GM12873 (cell line): Measurements from ENCODE around the gene SEMA4B.

ENCODE experiments used
- TF ChIP-seq, protein P1 (sequence below): IDR thresholded peaks from 2 replicates; pipeline ENCODE4 v1.5.1; 2012; ENCODE audit warnings: low read depth, mild to moderate bottlenecking, moderate library complexity, low read length, control low read depth; ENCODE audit not compliant: insufficient read depth; ENCODE audit errors: missing control alignments

The SEMA4B gene

DNA sequence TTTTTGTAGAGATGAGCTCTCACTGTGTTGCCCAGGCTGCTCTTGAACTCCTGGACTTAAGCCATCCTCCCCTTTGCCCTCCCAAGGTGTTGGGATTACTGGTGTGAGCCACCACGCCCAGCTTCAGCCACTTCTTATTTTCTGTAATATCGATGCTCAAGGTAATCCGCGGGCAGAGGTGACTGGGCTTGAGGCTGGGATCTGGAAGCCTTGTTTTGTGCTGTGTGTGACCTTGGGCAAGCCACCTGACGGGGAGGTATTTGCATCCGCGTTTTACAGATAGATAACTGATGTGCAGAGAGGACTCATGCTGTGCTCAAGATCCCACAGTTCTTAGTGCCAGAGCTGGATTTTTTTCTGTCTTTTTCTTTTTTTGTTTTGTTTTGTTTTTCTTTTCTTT, 27.8 kb upstream of the SEMA4B start:
- TF ChIP-seq, protein P1, sequence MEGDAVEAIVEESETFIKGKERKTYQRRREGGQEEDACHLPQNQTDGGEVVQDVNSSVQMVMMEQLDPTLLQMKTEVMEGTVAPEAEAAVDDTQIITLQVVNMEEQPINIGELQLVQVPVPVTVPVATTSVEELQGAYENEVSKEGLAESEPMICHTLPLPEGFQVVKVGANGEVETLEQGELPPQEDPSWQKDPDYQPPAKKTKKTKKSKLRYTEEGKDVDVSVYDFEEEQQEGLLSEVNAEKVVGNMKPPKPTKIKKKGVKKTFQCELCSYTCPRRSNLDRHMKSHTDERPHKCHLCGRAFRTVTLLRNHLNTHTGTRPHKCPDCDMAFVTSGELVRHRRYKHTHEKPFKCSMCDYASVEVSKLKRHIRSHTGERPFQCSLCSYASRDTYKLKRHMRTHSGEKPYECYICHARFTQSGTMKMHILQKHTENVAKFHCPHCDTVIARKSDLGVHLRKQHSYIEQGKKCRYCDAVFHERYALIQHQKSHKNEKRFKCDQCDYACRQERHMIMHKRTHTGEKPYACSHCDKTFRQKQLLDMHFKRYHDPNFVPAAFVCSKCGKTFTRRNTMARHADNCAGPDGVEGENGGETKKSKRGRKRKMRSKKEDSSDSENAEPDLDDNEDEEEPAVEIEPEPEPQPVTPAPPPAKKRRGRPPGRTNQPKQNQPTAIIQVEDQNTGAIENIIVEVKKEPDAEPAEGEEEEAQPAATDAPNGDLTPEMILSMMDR = no peak

DNA sequence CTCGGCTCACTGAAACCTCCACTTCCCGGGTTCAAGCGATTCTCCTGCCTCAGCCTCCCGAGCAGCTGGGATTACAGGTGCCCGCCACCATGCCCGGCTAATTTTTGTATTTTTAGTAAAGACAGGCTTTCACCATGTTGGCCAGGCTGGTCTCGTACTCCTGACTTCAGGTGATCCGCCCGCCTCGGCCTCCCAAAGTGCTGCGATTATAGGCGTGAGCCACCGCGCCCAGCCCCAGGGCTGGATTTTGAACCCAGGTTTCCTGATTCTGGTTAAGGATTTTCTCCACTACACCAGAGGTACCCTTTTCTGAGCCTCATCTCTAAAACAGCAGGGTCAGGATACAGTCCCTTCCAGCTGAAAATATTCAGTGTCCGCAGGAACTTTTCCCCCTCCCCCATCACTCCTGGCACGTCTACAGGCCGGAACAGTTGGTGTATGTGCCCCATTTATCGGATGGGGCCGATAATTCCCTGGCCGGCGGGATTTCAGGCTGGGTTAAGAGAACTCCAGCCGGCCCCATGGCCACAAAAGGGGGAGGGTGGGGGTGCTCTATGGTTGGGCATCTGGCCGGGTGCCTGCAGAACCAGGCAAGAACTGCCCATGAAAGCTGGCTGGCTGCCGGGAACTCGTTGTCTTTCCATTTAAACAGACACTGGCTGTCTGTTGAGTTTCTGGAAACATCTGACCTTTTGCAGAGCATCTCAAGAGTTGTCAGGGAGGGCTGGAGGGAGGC, 26.8 kb upstream of the SEMA4B start:
- TF ChIP-seq, protein P1 = no peak

DNA sequence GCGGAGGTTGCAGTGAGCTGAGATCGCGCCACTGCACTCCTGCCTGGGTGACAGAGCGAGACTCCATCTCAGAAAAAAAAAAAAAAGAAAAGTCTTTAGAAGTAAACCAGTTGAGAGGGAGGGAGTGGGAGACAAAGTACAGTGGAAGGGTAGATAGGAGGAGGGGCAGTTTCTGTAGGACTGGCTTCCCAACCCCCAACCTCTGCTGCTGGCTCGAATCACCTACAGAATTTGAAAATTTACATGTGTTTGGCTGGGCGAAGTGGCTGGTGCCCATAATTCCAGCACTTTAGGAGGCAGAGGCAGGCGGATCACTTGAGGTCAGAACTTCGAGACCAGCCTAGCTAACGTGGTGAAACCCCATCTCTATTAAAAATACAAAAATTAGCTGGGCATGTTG, 24.1 kb upstream of the SEMA4B start:
- TF ChIP-seq, protein P1 = no peak

DNA sequence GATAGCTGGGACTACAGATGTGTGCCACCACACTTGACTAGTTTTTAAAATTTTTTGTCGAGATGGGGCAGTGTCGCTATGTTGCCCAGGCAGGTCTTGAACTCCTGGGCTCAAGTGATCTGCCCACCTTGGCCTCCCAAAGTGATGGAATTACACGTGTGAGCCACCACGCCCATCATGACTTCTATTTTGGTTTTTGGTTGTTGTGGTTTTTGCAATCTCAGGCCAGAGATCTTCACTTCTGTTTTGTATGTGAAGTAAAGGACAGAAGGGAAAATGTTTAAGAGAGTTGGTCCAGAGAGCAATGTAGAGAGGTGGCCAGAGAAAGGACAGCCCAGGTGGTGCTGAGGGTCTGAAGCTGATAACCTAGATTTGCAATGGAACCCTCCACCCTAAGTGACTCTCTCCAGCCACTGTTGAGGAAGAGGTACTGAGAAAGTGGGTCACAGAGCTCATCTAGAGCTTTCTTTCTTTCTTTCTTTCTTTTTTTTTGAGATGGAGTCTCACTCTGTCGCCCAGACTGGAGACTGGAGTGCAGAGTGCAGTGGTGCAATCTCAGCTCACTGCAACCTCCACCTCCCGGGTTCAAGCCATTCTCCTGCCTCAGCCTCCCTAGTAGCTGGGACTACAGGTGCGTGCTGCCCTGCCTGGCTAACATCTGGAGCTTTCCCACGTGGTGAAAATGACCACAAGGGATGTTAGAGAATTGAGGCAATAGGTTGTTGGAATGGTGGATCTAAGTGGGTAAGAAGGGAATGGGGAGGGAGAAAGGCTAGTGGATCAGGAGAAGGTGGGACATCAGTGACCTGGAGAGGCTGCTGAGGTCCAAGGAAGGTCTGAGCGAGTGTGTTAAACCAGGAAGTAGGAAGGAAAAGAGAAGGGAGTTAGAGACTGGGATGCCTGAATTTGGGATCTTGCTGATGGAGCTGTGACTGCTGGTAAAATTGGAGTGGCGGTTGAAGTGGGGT, 22.4 kb upstream of the SEMA4B start:
- TF ChIP-seq, protein P1 = no peak

DNA sequence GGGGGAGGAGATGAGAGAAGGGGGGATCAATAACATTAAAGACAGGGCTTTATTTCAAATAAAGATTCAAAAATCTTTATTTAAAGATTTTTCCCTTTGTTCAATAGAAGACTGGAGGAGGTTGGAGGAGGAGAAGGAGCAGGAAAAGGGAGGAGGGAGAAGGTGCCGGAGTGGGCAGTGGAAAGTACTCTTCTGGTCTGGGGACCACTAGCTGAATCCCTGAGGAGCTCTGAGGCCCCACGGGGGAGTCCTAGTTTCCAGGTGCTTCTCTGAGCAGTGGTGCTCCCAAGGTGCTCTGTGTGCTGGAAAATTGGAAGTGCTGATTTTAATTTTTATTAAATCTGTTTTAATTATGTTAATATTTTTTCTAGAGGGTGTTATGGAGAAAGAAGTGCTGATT, 19.4 kb upstream of the SEMA4B start:
- TF ChIP-seq, protein P1 = no peak

DNA sequence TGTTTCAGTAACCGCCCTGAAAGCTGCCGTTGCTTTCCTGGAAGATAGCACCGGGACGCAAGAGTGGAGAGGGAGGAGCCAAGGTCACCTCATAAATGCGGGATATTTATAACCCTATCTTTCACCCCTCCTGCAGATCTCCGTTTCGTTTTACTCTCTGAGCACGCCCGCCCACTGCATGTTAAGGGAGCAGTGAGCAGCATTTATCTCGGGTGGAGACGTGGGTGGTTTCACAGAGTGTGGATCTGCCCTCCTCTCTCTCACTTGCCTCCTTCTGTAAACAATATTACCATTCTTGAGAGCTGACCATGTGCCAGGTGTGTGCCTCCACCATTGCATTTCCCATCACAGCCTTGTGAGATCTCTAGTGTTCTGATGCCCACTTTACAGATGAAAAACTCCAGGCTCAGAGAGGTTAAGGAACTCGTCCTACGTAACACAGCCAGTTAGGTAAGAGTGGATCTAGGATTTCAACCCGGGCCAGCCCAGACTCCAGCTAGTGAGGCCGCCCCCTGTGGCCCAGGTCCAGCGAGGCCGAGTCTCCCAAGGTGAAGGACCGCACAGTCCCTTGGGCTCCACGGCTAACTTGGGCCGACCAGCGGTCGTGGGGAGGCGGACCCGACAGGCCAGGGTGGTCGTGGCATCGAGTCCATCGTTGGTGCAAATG, 16.9 kb upstream of the SEMA4B start:
- TF ChIP-seq, protein P1 = no peak
